Duodenal mucosa (tissue), 2 donors: ENCODE measurements around the gene RNF144B.

Source experiments
- H3K27ac ChIP-seq: one replicate; pipeline ENCODE4 v1.7.0; 2013; ENCODE audit warnings: low read depth, low read length
- H3K27me3 ChIP-seq, 2 donors: one replicate each; pipeline ENCODE4 v1.7.0; 2013; ENCODE audit warnings: low read length in 2 of 2, control low read depth in 1 of 2; ENCODE audit not compliant: insufficient read depth in 2 of 2, control insufficient read depth in 1 of 2
- H3K36me3 ChIP-seq, 2 donors: one replicate each; pipeline ENCODE4 v1.7.0; 2013; ENCODE audit warnings: low read length in 2 of 2, control low read depth in 1 of 2; ENCODE audit not compliant: insufficient read depth in 2 of 2, control insufficient read depth in 1 of 2
- H3K4me1 ChIP-seq, 2 donors: one replicate each; pipeline ENCODE4 v1.7.0; 2013; ENCODE audit warnings: low read length in 2 of 2, control low read depth in 1 of 2; ENCODE audit not compliant: insufficient read depth in 2 of 2, control insufficient read depth in 1 of 2
- H3K4me3 ChIP-seq, 2 donors: one replicate each; pipeline ENCODE4 v1.7.0; 2013; ENCODE audit warnings: low read length in 2 of 2, low read depth in 1 of 2
- H3K9ac ChIP-seq, 2 donors: one replicate each; pipeline ENCODE4 v1.7.0; 2013; ENCODE audit warnings: low read length in 2 of 2, low read depth in 1 of 2
- H3K9me3 ChIP-seq, 2 donors: one replicate each; pipeline ENCODE4 v1.7.0; 2013; ENCODE audit warnings: low read length in 2 of 2, control low read depth in 1 of 2; ENCODE audit not compliant: control insufficient read depth in 1 of 2

RNF144B gene

GRCh38 chr6:18471232-18471964, 84.2 kb downstream of the RNF144B start:
- no peaks in the 10 kb centered on the region for H3K4me1 ChIP-seq
- no peak overlapping the region for H3K4me3 ChIP-seq
- no peaks in the 10 kb centered on the region for H3K36me3 ChIP-seq
- H3K9me3 ChIP-seq = no peaks in the 10 kb centered on the region
- H3K27ac ChIP-seq = no peak overlapping the region
- no peaks in the 10 kb centered on the region for H3K27me3 ChIP-seq
- H3K9ac ChIP-seq = no peak overlapping the region

GRCh38 chr6:18472941-18473340, 85.8 kb downstream of the RNF144B start:
- no peak overlapping the region for H3K4me3 ChIP-seq
- H3K4me1 ChIP-seq = no peaks in the 10 kb centered on the region
- H3K9ac ChIP-seq = no peak overlapping the region
- H3K9me3 ChIP-seq = no peaks in the 10 kb centered on the region
- H3K36me3 ChIP-seq = no peaks in the 10 kb centered on the region
- H3K27me3 ChIP-seq = no peaks in the 10 kb centered on the region
- no peak overlapping the region for H3K27ac ChIP-seq

GRCh38 chr6:18473755-18474154, 86.6 kb downstream of the RNF144B start:
- Histone ChIP-seq H3K27ac (no peak overlapping the region), H3K36me3 (no peaks in the 10 kb centered on the region), H3K9me3 (no peaks in the 10 kb centered on the region), H3K4me3 (no peak overlapping the region), H3K4me1 (no peaks in the 10 kb centered on the region), H3K9ac (no peak overlapping the region), H3K27me3 (no peaks in the 10 kb centered on the region)

GRCh38 chr6:18477301-18477941, 90.3 kb downstream of the RNF144B start:
- Histone ChIP-seq H3K9me3 (no peaks in the 10 kb centered on the region), H3K4me3 (no peak overlapping the region), H3K27ac (no peak overlapping the region), H3K36me3 (no peaks in the 10 kb centered on the region), H3K27me3 (no peaks in the 10 kb centered on the region), H3K4me1 (no peaks in the 10 kb centered on the region), H3K9ac (no peak overlapping the region)

GRCh38 chr6:18478610-18479009, 91.5 kb downstream of the RNF144B start:
- Histone ChIP-seq H3K4me1 (no peaks in the 10 kb centered on the region), H3K9me3 (no peaks in the 10 kb centered on the region), H3K4me3 (no peak overlapping the region), H3K9ac (no peak overlapping the region), H3K36me3 (no peaks in the 10 kb centered on the region), H3K27me3 (no peaks in the 10 kb centered on the region), H3K27ac (no peak overlapping the region)

- Histone ChIP-seq H3K27ac (no peak overlapping the region), H3K27me3 (no peaks in the 10 kb centered on the region), H3K9me3 (no peaks in the 10 kb centered on the region), H3K4me1 (no peaks in the 10 kb centered on the region), H3K9ac (no peak overlapping the region), H3K36me3 (no peaks in the 10 kb centered on the region), H3K4me3 (no peak overlapping the region)
These were observed 94.7 kb downstream of the RNF144B start for GRCh38 chr6:18481870-18482269.

- H3K27me3 ChIP-seq = no peaks in the 10 kb centered on the region
- H3K4me3 ChIP-seq = no peak overlapping the region
- no peaks in the 10 kb centered on the region for H3K4me1 ChIP-seq
- H3K27ac ChIP-seq = no peak overlapping the region
- no peaks in the 10 kb centered on the region for H3K36me3 ChIP-seq
- no peak overlapping the region for H3K9ac ChIP-seq
- no peaks in the 10 kb centered on the region for H3K9me3 ChIP-seq
These were observed 98.7 kb downstream of the RNF144B start for GRCh38 chr6:18485660-18486435.

- no peaks in the 10 kb centered on the region for H3K4me1 ChIP-seq
- H3K9me3 ChIP-seq = no peaks in the 10 kb centered on the region
- no peaks in the 10 kb centered on the region for H3K36me3 ChIP-seq
- H3K4me3 ChIP-seq = no peak overlapping the region
- no peaks in the 10 kb centered on the region for H3K27me3 ChIP-seq
- H3K27ac ChIP-seq = no peak overlapping the region
- no peak overlapping the region for H3K9ac ChIP-seq
These were observed 100.9 kb downstream of the RNF144B start for GRCh38 chr6:18488004-18488403.

GRCh38 chr6:18488526-18489270, 101.5 kb downstream of the RNF144B start:
- Histone ChIP-seq H3K9me3 (no peaks in the 10 kb centered on the region), H3K27me3 (no peaks in the 10 kb centered on the region), H3K36me3 (no peaks in the 10 kb centered on the region), H3K9ac (no peak overlapping the region), H3K4me3 (no peak overlapping the region), H3K4me1 (peaks cover 0 to 6% of the 10 kb centered on the region in 2 donors), H3K27ac (no peak overlapping the region)

GRCh38 chr6:18489335-18489734, 102.2 kb downstream of the RNF144B start:
- no peaks in the 10 kb centered on the region for H3K36me3 ChIP-seq
- no peak overlapping the region for H3K27ac ChIP-seq
- H3K4me3 ChIP-seq = no peak overlapping the region
- no peaks in the 10 kb centered on the region for H3K27me3 ChIP-seq
- H3K4me1 ChIP-seq = peaks cover 0 to 6% of the 10 kb centered on the region in 2 donors
- no peaks in the 10 kb centered on the region for H3K9me3 ChIP-seq
- no peak overlapping the region for H3K9ac ChIP-seq
